ENCODE measurements around the gene MMP7.
A peak's percentile ranks its signal among the peaks of the same experiment; 100 is the strongest.

MMP7 gene

DNA sequence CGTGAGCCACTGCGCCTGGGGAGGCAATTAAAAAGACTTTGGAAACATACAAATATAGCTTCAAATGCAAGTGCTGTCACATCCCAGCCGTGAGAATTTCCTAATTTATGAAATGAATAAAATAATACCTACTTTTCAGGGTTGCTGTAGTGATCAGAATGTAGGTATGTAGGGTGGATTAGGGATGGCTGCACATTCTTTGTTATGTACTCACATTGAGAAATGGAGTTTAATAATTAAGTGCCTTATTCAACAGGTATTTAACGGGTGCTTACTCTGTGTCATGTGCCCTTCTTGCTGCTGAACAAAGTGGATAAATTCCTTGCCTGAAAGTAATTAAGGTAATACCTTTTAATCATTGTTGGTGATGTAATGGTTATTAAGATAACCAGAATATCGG, 37.0 kb downstream of the MMP7 start:
- DNase-seq: no peak

DNA sequence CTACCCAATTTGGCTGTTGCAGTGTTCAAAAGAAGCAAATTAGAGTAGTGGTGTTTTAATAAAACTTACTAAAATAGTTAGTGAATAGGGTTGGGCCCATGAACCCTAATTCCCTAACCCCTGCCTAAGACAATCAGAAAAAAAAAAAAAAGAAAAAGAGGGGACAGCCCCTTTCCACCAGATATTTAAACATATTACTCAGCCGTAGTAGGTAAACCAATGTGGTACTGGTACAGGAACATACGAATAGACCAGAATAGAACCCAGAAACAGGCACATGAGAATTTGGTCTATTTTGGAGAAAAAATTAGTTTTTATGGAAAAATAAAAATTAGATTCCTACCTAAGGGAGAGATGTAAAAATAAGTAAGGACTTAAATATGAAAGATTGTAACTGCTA, 38.6 kb downstream of the MMP7 start:
- no peak for DNase-seq

DNA sequence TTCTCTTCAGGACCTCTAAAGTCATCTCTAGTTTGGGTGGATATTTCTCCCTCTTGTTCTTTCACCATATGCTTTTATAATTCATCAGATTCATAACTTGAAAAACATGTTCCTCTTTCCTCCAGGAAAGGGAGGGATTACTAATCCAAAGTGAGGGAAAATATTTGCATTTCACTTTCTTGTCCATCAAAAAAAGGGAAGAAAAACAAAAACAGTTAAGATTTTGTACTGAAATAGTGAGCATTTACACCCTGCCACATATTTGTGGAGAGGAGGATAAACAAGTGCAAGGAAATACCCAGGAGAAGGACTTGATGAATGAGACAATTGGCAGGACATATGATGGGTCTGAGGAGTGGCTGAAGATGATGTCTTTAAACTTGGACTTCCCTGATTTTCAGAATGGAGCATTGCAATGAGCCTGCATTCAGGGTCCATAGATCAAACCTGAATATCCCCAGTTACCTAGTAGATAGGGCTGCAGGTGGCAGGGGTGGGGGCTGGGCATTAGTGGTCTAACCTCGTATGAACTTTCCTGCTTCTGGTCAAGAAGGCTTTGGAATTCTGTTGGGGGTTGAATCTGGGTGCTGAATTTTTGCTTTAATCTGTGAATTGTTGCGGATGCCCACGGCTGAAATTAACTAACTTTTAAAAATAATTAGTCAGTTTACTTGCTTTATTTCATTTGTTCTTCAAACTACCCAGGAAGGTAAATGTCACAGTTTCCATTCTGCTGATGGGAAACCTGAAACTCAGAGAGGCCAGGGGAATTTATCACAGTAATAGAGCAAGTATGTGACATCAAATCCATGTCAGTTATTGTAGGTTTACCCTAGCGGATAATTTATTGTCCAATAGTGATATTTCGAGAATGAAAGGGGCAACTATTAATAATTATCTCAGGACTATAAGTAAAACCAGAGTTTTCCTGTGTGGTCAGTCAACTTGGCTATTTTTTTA, 41.1 kb downstream of the MMP7 start:
- no peak for DNase-seq

DNA sequence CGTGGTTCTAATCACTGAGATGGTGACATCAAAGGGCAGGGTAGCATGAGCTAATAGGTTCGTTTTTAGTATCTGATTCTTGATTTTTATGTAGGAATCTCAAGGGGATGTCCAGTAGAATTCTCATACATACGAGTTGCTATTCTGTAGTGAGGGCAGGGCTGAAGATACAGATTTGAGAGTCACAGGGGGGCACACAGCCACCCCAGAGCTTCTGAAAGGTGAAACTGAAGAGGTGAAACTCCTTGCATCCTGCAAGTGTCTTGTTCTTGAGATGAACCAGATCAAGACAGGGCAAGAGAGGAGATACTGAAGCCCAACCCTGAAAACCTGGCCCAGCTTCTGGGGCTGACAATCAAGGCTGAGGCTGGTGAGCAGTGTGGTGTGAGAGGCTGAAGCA, 42.3 kb downstream of the MMP7 start:
- DNase-seq: no peak

DNA sequence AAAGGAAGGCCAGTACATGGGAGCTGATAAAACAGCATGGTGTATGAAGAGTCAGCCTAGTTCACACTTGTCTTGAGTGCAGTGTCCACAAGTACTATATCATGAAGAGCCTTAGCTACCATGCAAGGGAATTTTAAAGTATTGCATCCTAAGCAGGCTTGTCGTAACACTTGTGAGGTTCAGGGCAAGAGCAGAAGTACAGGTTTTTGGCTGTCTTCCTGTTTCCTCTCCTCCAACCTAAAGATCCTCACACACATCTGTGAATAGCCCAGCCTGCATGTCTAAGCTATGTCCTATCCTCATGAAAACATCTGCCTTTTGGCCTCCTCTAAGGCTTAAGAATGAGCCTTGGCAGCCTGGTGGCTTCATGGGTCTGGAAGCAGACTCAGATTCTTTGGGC, 43.3 kb downstream of the MMP7 start:
- DNase-seq: no peak

DNA sequence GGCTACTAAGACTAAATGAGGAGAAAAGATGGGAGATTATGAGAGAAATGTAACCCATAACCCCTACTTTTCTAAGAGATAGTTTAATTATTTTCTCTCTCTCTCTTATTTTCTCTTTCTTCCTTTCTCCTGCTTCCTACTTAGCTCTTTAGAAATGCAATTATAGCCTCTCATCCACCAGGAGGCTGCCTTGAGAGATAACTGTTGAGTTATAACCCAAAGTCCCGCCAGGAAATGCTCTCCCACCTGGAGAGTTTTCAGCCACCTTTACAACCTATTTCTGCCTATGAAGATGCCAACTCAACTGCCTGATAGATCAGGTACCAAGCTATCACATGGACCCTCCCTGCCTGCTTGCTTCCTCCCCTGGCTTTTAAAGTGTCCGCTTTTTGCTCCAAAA, 44.0 kb downstream of the MMP7 start:
- no peak for DNase-seq

DNA sequence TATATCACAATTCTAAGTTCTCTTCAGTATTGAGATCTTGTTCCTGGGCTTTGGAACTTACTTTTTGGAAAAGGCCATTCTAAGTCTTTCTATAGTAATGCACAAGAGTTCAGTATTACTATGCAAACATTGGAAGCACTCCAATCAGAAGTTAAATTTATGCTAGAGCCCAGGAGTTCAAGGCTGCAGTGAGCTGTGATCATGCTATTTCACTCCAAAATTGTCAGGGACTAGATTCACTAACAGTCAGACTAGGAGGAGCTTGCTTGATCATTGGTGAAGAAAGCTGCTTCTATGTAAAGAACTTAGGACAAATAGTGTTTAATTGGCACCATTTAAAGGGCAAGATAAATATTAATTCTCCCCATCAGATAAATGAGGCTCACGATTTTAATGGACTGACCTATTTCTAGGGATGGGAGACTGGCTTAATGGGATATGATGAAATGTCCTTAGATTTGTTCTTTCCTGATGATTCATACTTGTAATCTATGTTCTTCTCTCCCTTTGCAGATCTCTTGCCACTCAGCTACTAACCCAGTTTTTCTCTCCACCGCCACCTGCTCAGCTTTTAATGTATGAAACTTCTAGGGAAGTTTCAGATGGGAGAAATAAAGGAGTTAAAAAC, 45.3 kb downstream of the MMP7 start:
- DNase-seq: no peak

DNA sequence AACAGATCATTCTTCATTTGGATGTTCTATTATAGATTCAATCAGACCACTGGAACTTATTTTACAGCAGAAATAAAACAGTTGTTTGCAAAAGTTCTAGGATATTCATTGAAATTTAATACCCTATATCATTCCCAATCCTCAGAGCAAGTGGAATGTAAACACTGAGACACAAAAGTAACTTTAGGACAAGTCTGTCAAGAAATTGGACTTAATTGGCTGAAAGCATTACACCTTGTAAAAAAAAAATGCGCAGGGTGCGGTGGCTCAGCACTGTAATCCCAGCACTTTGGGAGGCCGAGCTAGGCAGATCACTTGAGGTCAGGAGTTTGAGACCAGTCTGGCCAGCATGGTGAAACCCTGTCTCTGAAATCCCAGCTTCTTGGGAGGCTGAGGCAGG, 48.1 kb downstream of the MMP7 start:
- DNase-seq: no peak

DNA sequence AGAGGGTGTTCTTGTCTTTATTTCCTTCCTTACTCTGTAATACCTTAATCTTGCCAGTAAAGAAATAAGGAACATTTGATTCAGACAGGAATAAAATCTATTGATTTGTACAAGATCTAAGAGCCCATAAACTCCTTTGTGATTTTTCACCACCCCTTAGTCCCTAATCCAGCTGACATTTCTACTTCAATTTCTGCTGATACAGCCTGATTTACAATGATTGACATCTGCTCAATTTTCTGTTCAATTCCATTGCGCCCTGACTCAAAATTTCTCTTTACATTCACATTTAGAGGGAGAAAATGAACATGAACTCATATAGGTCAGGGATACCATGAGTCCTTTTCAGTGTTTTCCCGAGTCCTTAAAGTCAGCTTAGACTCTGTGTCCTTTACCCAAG, 50.8 kb downstream of the MMP7 start:
- DNase-seq: no peak

DNA sequence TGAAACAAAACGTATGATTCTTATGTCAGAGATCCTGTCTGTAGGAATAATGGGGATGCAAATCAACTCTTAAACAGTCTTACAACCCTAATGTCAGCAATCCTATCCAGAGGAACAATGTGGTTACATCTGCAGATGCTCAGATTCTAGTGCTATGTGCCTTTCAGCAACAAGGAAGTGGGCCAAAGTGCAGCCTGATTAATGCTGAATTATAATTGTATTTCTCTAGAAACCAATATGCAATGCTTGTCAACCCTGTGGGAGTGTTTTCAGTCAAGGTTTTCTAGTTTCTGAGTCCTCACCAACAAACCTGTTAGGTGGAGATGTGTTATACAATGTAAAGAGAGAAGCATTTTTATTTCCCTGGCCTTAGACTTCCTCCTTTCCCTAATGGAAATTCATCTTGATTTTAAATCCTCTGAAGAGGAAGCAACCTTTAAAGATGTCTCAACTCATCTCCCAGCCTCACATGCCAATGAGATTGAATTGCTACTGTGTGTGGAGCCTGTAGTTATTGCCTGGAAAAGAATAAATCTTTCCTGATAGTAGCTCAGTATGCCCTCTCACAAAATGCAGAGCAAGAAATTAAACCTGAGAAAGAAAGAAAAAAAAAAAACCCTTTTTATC, 51.8 kb downstream of the MMP7 start:
- no peak for DNase-seq

DNA sequence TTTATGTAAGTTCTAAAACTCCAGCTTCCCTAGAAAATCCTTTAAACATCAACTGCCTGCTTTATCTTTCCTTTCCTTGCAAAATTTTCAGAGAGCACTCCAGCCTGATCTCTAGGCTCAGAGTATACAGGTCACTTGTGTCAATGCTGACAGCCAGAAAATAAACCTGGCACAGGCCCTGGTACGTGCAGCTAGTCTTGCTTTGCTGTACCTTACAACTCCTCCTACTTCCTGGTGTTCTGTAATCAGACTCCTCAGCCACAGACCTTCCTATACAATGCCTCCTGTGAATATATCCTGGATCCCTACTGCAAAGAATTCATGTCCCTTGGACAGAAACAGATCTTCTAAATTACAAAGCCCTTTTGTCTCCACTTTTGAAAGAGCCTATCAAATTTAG, 53.7 kb downstream of the MMP7 start:
- peak; percentile 44 for DNase-seq

DNA sequence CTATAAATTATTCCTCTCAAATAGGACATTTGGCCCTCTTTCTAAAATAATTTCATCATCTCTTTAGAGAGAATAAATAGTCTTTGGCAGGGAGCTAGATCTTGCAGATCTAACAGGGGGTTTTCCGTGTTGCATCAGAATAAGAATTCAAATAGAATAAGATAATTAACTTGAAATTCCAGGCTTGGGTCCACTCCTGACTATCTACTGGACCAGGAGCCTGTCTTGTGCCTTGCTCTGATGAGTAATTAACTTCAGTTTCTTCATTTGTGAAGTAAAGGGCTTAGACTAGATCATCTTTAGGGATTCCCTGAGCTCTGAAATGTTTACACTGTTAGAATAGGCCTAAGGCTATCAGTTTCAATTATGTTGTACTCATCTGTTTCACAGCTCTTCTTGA, 54.5 kb downstream of the MMP7 start:
- no peak for DNase-seq

DNA sequence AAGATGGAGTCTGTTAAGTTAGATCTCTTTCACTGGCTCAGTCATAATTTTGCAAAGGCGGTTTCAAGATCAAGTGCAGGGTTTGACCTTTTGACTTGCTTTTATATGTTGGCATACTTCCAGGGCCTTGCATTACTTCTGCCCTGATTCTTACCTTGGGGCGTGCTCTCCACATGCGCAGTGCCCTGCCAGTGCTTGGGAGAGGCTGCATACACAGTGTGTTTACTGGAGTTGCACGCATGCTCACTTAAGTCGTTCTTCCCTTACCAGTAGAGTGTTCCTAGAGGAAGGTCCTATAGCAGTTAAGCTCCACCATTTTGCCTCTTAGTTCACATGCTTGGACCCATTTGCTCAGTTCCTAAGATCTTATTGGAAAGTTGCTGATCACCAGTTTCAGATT, 57.0 kb downstream of the MMP7 start:
- DNase-seq: no peak

DNA sequence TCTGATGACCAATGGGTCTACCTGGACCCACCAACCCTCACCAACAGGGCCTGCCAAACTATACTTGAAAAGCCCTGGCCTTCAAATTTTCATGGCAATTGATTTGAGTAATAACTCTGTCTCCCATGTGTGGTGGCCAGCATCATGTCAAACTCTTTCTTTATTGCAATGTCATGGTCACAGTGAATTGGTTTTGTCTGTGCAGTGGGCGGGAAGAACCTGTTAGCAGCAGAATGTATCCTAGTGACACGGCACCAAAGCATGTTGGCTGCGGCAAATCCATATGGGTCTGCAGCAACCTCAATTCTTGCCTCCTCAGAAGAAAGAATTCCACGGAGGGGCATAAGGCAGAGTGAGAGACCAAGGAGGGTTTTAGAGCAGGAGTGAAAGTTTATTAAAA, 58.4 kb downstream of the MMP7 start:
- DNase-seq: no peak

DNA sequence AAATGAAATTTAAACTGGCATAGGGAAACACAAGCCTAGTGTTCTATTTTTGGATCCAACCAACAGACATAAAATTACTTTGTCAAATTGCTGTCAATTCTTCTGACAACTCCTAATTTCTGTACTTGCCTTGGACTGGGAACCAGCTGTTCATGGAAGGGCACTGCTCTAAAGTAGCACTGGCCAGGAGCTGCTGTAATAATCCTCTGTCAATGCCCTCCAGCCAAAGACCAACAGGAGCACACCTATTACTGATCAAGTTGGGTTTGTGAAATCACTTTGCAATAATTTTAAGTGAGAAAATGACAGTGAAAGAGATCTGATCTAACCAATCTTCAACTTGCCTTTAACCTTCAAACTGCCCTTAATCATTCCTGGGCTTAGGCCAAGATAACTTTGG, 59.1 kb downstream of the MMP7 start:
- DNase-seq: no peak
